CD4-positive, alpha-beta T cell treated with Interleukin-2 at 100 ng/mL for 4 hours (primary cell): ENCODE data around the gene PRRT1B.

Experiments used
- DNase-seq: peaks from one replicate; pipeline ENCODE4 v3.0.0-alpha.2; 2020; ENCODE audit warnings: low spot score

PRRT1B gene

GRCh38 chr9:131597246-131597645 is 51.9 kb downstream of the PRRT1B start:
- no peak for DNase-seq

- no peak for DNase-seq
Observed at GRCh38 chr9:131598121-131598520, 52.8 kb downstream of the PRRT1B start.

GRCh38 chr9:131601683-131602181 is 56.4 kb downstream of the PRRT1B start:
- no peak for DNase-seq

- DNase-seq: no peak
Observed at GRCh38 chr9:131603199-131603598, 57.9 kb downstream of the PRRT1B start.

- DNase-seq: no peak
Observed at GRCh38 chr9:131603711-131604439, 58.6 kb downstream of the PRRT1B start.

- DNase-seq: no peak
Observed at GRCh38 chr9:131605770-131606590, 60.7 kb downstream of the PRRT1B start.

- no peak for DNase-seq
Observed at GRCh38 chr9:131606896-131607567, 61.7 kb downstream of the PRRT1B start.

GRCh38 chr9:131607591-131607990 is 62.3 kb downstream of the PRRT1B start:
- no peak for DNase-seq

GRCh38 chr9:131608493-131609037 is 63.2 kb downstream of the PRRT1B start:
- no peak for DNase-seq
